ENCODE measurements around the gene CPT1A.
A peak's percentile ranks its signal among the peaks of the same experiment; 100 is the strongest.
"Not testable (repeated sequence)": the region's sequence is repeated elsewhere in the genome, so short reads cannot be mapped to it uniquely, and the experiment has no call there.

The CPT1A gene

GRCh38 chr11:68841718-68842426, at the start of gene CPT1A:
Gene CPT1A, minus strand, starts transcription at chr11:68841916. Its CDS starts 26,442 bp downstream, at chr11:68815474.
- peak; percentile 13 for DNase-seq

DNA sequence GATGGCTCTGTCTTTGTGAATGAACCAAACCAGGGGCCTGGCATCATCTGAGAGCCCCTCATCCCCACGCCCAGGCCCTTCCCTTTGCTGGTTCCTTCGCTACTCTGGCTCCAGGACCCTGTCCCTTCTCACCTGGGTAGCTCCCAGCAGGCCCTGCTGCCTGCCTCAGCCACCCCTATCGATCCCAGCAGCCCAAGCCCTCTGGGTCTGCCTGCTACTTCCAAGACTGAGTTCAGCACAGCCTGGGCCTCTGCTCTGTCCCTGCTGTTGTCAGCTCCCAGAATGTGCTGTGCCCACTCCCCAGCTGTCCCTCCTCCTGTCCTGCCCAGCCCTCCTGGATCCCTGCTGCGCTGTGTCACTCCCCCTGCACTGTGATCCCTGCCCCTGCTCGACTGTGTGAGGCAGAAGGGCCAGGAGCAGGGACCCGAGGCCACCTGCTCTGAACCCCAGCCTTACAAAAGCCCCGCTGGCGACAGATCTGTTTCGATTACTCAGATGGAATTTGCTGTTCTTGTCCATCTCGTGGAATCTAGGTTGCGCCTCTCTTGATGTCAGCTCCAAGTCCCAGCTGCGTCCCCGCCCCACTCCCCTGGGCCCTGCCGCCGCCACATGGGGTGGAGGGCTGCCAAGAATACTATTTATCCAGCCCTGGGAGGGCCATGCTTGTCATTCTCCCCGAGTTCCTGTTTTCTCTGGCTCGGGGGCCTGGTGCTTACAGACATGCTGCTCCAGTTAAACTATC, 48.9 kb upstream of the CPT1A start:
- peak; percentile 48 for DNase-seq

- no peak for DNase-seq
Observed at GRCh38 chr11:68889948-68890446, 48.3 kb upstream of the CPT1A start.

GRCh38 chr11:68884827-68885226, 43.1 kb upstream of the CPT1A start:
- not testable (repeated sequence) for DNase-seq

- no peak for DNase-seq
Observed at GRCh38 chr11:68882391-68882790, 40.7 kb upstream of the CPT1A start.

- no peak for DNase-seq
Observed at GRCh38 chr11:68881320-68881719, 39.6 kb upstream of the CPT1A start.

- no peak for DNase-seq
Observed at GRCh38 chr11:68880851-68881250, 39.1 kb upstream of the CPT1A start.

DNA sequence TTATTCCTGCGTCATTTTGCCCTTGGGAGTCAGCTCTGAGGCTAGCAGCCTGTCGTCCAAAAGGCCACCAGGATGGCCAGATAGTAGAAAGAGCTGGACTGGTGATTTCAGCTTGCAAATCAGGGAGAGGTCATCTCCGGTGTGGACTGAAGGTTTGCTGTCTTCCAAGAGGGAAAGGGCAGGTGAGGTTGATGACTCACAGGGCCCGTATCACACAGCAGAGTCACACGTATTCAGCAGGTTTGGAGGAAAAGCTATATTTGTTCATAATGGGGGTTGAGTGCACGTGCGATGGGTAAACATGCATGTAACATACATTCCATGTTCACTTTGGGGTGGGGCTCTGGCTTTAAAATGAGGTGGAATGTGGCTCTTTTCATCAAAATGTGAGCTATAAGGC, 36.3 kb upstream of the CPT1A start:
- no peak for DNase-seq

- no peak for DNase-seq
Observed at GRCh38 chr11:68872216-68873003, 30.7 kb upstream of the CPT1A start.

GRCh38 chr11:68870470-68870869, 28.8 kb upstream of the CPT1A start:
- no peak for DNase-seq

DNA sequence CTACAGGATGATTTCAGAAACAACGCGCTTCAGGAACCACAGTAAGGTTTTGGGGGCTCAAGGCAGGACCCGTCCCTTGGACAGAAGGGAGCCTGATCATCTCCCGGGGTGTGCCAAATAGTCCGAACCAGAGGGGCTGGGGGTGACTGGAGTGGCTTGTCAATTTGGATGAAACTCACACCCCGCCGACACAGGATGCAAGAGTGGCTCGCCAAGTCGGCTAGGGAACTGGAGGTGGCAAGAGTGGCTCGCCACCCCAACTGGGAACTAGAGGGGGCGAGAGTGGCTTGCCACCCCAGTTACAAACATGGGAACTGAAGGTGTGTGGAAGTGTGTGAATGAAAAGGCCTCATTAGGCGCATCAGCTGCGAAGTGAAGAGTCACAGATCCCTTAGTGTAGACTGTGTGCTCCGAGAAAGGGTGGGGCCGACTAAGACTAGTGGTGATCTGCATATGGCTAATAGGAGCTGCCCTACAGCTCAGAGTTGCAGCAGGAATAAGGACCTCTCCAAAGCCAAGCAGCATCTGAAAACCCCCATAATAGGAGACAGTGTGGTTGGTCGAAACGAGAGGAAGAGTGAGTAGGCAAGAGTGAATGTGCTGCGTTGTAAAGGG, 26.6 kb upstream of the CPT1A start:
- no peak for DNase-seq

GRCh38 chr11:68867066-68867465, 25.4 kb upstream of the CPT1A start:
- DNase-seq, result no peak

GRCh38 chr11:68865241-68865640, 23.5 kb upstream of the CPT1A start:
- no peak for DNase-seq

DNA sequence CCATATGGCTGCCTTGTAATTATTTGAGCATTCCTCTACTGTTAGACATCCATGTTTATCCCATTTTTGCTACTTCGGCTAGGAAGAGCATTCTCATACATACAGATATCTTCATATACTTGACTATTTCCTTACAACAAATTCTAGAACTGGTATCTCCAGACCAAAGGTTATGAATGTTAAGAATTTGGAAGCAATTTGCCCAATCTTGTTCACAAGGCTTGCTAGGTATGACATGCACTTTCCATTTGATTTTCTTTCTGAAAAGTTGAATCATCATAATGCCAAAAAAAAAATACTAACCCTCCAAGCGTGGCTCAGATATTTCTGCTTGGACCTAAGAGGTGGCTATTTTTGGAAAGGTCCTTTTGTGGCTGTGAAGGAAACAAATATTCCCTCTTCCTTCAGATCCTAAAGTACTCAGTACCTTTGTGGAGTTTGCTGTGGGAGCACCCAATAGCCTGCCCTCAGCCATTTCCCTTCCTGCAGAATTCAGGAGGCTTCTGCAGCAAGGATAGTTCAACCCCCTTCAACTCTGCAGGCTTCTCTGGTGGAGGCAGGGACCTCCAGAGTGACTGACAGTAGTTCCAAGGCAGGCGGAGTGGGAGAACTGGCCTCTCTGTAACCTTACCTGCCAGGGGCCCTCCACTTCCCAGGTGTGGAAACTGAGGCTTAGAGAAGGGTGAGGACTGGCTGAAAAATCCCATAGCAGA, 22.0 kb upstream of the CPT1A start:
- no peak for DNase-seq

DNA sequence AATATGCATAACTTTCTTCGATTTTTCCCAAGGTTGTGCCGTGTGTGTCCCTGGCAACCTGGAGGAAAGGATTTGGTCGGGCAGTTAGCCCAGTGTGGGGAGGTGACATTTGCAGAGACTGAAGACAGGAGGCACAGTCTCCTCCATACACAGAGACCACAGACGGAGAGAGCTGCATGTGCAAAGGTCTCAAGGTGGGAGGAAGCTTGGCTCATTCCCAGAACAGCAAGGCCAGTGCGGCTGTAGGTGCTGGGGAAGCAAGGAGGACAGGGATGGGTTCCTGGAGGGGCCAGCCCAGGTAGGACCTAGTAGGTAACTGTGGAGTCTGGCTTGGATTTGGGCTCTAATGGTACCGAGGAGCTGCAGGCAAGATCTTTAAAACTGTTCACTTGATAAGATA, 20.7 kb upstream of the CPT1A start:
- DNase-seq, result no peak

DNA sequence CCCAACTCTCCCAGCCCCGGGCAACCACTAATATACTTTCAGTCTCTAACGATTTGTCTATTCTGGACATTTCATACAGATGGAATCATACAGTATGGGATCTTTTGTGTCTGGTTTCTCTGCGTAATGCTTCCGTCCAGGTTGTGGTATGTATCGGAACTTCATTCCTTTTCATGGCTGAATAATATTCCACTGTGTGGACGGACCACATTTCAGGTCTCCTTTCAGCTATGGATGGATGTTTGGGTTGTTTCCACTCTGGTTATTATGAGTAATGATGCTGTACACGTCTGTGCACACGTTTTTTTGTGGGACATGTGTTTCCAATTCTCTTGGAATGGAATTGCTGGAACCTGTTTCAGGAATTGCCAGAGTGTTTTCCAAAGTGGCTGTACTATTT, 17.4 kb upstream of the CPT1A start:
- DNase-seq, result no peak

- DNase-seq, result no peak
Observed at GRCh38 chr11:68857037-68857586, 15.4 kb upstream of the CPT1A start.

DNA sequence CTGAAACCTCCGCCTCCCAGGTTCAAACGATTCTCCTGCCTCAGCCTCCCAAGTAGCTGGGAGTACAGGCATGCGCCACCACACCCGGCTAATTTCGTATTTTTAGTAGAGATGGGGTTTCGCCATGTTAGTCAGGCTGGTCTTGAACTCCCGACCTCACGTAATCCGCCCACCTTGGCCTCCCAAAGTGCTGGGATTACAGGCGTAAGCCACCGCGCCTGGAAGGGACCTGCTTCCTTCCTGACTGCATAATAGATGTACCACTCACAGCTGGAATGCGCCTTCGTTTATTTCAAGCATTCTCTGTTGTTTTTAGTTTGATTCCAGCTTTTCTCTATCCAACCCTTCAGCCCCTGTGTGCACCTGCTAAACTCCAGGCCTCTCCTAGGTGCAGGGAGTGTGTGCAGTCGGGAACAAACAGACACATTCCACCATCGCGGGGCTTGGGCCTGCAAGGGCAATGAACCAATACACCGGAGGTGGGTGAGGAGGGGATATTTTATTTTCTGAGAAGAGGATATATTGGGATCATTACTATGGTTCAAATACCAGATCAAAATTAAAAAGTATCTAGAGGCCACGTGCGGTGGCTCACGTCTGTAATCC, 14.8 kb upstream of the CPT1A start:
- DNase-seq, result not testable (repeated sequence)

GRCh38 chr11:68855205-68855981, 13.7 kb upstream of the CPT1A start:
- no peak for DNase-seq

DNA sequence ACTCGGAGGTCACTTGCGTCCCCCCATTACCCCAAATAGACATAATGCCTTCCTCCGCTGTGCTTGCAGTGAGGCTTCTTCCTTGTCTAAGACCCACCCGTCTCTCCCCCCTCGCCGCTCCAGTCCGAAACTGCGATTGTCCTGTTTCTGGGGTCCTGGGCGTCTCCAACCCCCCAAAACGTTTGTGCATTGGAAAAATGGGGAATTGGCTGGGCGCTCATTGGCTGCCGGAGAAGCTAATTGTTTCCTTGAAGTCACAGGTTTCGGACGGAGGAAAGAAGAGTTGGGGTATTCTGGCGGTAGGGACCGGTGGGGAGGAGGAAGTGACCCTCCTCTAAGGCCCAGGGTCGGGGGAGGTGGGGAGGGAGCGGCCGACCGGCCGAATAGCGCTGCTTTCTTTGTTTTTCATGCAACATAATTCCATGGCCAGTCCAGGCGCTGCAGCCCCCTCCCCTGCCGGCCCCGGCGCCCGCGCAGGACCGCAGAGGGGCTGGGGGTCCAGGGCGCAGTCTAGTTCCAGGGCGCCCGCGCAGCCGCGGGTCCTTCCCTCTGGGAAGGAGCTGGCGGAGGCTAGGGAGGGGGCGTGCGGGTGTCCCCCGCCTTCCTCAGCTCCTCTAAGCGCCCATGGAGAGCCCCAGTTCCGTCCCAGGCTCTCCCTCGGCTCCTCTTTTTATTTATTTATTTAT, 12.7 kb upstream of the CPT1A start:
- DNase-seq, result no peak
